NK-92 (cell line): ENCODE measurements around the gene THOC1.
"Not testable (repeated sequence)": the region's sequence is repeated elsewhere in the genome, so short reads cannot be mapped to it uniquely, and the experiment has no call there.

ENCODE experiments used
- DNase-seq: peaks from one replicate; lab custom pipeline; 2025; ENCODE audit not compliant: unreplicated experiment; lab: John Stamatoyannopoulos, UW

THOC1 gene, protein sequence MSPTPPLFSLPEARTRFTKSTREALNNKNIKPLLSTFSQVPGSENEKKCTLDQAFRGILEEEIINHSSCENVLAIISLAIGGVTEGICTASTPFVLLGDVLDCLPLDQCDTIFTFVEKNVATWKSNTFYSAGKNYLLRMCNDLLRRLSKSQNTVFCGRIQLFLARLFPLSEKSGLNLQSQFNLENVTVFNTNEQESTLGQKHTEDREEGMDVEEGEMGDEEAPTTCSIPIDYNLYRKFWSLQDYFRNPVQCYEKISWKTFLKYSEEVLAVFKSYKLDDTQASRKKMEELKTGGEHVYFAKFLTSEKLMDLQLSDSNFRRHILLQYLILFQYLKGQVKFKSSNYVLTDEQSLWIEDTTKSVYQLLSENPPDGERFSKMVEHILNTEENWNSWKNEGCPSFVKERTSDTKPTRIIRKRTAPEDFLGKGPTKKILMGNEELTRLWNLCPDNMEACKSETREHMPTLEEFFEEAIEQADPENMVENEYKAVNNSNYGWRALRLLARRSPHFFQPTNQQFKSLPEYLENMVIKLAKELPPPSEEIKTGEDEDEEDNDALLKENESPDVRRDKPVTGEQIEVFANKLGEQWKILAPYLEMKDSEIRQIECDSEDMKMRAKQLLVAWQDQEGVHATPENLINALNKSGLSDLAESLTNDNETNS

DNA sequence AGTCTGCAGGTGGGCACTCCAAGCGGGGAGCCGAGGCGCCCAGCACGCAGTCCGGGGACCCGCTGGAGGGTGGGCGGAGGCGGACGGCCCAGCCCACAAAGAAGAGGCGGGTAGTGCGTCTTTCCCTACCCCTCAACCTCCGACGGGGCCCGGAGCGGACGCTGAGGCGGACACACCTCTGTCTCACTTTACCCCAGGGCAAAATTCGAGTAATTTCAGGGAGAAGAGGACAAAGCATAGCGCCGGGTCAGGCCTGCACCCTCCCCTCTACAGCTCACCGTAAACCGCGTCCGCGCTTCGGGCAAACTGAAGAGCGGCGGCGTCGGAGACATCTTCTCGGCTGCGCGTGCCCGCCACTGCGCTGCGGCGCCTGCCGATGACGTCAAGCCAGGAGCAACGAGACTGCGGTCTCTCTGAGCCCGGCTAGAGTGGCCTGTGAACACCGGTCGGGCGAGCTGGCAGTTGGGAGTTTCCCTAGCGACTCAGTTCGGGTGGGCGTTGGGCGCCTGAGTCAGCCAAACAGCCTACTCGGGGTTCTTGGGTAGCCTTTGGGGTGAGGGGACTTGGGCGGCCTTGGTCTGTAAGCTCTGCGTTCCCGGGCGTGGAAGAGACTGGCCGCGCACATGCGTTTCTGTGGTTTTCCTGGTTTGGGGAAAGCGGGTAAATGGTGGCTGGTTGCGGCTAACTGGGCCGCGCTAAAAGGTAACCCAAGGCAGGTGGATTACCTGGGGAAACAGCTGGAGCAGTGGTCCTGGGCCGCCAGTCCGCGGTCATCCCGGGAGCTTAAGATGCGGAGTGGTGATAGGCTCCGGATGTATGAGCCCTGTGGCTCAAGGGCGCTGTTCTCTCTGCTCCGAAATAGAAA, at the start of gene THOC1:
Gene THOC1 (minus strand): TSS at position 360 of the 865 bp plus-strand sequence. CDS start 28 bp downstream, at position 332.
- peak; percentile 59 for DNase-seq

DNA sequence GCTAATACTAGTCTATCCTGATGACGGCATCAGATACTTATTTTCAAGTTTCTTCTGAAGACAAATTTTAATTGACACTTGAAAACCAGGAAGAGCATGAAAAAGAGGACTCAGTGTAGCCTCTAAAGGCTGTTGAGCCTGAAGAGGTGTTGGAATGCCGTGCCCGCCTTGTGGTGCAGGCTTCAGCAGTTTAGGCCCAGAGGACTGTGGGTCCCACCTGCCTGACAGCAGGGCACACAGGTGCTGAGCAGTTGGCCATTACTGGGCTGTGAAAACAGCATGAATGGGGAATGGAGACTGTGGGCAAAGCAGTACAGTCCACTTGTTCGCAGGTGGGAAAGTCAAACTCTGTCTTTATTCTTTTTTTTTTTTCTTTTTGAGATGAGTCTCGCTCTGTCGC, 49.8 kb upstream of the THOC1 start:
- no peak for DNase-seq

DNA sequence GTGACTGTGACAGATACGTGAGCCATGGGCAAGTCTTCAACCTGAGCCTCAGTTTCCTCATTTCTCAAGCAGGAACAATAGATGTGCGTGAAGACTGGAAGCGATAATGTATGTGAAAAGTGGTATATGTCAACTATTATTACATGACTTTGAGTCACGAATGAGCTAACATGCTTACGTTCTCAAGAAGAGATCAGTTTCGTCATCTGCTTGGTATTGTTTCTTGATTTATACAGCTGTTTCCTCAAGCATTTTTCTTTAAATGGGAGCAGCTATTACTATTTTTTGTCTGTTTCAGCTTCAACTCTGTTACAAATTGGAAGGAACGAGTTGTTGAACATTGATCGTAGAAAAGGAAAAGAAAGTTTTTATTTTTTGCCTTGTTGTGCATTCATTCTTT, 48.5 kb upstream of the THOC1 start:
- DNase-seq: no peak

DNA sequence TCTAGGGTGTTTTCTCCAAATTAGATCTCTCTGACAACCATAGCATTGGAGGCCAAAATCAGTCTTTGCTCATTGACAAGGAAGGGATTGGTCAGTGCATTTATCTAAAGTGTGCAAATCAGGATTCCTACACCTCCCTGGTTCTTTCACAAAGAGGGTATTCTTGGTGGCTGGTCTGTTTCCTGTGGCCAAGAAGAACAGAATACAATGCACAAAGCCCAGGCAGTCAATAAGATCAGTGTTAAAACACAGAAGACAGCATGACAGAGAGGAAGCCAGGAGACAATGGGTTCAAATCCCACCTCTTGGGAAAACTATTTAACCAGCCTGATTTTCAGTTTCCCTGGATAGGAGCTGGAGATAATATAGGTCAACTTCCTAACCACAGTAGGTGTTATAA, 46.1 kb upstream of the THOC1 start:
- no peak for DNase-seq

DNA sequence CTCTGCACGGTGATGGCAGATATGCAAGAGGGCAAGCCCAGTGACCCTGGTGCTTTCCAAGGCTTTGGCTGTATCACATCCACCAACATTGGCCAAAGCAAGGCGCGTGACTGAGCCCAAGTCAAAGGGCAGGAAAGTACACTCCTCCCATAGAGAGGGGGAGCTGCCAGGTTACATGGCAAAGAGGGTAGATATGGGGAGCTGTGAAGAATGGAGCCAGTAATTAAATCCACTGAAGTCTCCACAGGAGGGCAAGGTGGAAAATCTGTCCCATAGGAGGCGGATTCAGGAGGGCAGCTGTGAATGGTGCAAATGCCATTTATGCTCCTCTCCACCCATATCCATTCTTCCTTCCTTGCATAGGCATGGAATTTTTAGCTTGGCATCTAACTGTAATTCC, 44.6 kb upstream of the THOC1 start:
- no peak for DNase-seq

DNA sequence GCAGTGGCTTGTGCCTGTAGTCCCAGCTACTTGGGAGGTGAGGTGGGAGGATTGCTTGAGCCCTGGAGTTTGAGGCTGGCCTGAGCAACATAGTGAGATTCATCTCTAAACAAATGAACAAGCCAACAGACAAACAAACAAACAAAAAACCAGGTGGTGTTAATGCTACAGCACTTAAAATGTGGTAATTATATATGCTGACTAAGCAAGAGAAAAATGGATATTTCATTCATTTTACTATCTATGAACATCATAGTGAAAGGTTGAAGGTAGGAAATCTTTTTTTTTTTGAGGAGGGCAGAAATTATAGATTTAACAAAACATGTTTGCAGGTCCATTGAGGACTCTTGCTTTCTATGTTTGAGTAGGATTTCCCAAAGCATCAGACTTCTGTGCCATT, 42.2 kb upstream of the THOC1 start:
- DNase-seq: no peak

DNA sequence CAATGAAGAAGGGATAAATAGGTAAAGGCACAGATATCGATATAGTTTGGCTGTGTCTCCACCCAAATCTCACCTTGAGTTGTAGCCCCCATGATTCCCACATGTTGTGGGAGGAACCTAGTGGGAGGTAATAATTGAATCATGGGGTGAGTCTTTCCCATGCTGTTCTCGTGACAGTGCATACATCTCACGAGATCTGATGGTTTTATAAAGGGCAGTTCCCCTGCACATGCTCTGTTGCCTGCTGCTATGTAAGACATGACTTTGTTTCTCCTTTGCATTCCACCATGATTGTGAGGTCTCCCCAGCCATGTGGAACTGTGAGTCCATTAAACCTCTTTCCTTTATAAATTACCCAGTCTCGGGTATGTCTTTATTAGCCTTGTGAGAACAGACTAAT, 40.2 kb upstream of the THOC1 start:
- not testable (repeated sequence) for DNase-seq

DNA sequence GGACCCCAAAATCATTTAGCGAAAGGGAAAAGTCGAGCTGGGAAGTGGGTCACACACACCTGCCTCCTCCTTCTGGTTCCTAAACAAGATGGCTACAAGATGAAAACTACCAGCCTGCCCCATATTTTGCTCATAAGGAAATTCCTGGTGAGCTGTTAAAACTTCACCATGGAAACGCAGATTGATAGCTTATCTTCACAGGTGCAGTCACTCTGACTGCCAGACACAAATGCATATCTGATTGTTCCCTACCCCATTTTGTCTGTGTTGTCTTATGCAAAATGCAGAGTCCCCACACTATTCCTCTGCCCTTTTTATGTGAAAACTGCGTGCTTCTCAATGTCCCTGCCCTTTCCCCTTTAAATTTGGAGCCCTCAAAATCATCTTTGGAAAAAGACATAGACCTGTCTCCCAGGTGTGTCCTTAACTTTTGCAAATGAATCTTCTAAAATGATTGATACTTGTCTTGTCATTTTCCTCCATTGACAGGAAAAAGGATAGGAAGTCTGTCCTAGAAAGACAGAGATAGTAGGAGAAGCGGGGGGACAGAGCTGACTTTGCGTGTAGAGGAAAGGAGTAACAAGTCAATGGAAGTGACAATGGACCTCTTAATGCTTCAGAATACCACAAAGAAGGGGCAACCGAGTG, 38.9 kb upstream of the THOC1 start:
- no peak for DNase-seq

DNA sequence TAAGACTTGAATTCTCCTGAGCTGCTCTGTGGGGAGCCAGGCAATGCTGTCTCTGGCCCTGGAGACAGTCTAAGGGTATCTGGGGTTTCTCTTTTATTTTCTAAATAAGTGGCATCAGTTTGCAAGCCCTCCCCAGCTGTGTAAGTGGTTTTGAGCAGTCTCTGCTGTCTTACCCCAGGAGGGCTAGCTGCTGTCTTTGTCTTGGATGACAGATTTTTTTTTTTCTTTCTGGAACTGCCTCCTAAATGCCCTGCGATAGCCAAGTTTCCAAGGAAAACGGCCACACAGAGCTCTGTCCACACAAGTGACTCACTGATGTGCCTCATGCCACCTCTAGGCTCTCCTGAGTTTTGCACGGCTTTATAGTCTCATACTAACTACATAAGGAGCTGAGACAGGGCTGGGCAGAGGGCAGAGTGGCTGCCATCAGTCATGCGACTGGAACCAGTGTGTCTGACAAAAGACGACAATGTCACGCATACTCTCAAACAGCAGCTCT, 37.2 kb upstream of the THOC1 start:
- no peak for DNase-seq

DNA sequence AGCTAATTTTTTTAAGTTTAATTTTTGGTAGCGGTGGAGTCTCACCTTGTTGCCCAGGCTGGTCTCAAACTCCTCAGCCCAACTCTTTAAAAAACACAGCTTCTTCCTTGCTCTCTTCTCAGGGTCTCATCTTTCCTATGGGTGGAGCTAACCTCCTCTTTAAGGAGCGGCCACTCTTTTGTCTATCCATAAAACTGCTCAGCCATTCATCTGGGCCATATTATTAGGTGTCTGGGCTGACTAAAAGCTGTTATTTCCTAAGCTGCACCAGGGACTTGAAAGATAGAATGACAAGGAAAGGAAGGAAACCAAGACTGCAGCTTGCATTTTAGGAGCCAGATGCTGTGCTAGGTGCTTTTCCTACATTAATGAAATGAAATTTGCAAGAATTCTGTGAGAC, 35.8 kb upstream of the THOC1 start:
- DNase-seq: no peak

DNA sequence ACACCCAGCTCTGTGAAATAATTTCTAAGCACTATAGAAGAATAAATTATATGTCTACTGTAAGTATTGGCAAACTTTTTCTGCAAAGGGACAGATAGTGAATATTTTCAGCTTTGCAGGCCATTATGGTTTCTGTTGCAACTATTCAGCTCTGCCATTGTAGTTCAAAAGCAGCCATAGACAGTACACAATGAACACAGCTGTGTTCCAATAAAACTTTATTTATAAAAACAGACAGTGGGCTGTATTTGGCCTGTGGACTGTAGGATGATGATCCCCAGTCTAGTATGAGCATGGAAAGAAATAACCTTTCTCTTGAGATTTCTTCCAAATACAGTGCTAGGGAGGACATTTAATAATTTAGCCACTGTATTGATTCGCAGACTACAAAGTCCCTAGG, 35.2 kb upstream of the THOC1 start:
- no peak for DNase-seq

DNA sequence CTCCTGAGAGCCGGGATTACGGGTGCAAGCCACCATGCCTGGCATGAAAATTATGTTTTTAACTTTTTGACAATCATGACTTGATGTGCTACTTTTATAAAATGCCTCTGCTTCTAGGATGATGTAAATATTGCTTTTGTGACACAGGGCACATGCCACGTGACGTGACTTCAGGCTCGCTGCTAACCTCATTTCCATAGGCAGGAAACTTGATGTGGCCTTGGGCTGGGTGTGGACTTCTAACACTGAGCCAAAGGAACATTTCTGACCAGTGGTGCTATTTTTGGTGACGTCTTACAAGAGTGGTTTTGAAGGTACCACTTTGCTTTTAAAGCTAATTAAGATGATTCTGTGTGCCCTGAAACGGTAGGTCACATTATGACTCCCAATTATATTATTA, 34.2 kb upstream of the THOC1 start:
- no peak for DNase-seq

DNA sequence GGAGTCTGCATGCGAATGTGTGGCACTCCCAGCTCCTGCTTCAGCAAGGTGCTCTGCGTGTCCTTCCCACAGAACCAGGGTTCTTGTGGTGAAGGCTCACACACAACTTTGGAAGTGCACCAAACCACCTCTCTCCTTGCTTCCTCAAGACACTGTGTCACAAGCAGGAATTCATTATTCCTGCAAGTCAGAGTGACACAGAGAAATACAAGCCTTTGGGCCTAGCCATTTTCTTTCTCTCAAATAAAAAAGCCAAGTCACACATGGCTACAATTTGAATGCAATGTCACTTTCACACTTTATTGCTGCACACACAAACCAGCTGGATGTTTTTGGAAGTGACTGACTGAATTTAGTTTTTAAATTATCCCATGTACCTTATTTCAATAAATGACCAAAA, 30.1 kb upstream of the THOC1 start:
- no peak for DNase-seq

DNA sequence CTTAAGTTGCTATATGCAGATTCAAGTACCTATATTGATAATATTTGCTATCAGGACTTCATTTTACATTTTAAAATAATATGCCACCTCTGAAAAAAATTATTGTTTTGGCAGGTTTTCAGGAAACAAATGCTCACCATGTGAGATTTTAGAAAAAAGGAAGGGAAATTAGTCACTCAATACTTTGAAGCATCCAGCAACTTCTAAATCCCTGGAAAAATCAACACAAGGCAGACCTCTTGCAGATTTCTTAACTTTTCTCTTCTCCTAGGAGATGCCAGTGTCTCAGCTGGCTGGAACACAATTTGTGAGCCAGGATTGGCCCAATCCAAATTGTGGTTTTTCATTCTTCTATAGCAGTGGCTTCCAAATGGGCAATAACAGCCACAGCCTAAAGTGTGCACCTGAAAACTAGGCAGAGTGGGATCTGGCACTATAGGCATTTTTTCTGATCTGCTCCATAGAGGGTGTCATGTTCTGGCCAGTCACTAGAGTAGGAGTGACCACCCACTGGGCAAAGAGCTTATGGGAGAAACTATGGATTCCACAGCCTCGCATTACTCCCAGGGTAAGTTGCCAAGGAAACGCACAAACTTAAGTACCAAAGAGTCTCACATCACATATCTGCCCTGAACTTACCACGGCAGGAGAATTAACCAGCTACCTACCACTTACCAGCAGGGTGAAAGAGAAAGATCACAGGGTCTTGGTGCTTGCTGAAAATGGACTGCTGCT, 28.1 kb upstream of the THOC1 start:
- DNase-seq: no peak

DNA sequence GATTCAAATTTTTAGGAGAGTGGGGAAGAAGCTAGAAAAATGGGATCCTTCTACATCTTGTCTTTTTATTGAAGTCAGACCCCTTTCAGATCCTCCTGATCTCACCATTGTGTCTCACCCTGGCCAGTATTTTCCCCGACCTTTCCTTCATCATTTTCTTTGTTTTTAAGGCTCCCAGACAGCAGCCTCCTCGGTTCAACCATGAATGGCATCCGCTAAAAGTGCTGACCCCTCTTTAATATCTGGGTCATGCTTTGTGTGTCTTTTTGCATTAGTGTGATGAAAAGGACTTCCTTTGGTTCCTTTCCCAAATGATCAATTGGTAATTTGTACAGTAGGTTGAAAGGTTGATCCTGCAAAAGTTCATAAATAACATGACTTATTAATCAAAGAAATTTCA, 26.7 kb upstream of the THOC1 start:
- DNase-seq: no peak

DNA sequence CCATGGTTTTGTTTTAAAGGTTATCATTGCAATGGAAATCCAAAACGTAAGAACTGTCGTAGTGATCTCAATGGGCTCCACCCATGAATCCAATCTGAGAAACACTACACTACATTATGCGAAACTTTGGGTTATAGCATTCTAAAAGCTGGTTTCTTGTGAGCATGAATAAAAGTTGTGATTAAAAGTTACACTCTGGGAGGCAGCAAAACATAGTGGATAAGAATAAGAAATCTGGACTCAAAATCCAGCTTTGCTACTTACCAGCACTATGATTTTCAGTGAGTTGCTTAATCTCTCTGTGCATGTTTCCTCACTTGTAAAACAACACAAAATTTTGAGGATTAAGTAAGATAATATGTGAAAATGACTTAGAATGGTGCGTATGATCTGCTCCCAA, 25.7 kb upstream of the THOC1 start:
- no peak for DNase-seq

DNA sequence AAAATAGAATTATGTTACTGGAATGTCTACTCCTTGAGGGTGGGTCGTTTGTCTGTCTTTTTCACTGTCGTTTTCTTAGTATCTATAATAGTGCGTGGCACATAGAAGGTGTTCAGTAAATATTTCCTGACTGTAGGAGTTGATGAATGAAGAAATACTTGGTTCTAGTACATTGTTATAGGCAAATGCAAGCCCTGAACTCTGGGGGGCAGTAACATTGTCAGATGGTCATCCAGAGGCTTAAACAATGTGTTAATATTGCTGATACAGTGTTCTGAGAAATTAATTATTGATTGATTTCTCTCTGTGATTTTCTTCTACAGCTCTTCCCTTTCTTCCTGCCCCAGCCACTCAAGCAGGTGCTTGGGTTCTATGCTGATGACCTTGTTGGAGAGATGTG, 24.4 kb upstream of the THOC1 start:
- DNase-seq: no peak

DNA sequence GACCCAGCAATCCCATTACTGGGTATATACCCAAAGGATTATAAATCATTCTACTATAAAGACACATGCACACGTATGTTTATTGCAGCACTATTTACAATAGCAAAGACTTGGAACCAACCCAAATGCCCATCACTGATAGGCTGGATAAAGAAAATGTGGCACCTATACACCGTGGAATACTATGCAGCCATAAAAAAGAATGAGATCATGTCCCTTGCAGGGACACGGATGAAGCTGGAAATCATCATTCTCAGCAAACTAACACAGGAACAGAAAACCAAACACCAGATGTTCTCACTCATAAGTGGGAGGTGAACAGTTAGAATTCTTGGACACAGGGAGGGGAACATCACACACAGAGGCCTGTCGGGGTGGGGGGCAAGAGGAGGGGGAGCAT, 22.1 kb upstream of the THOC1 start:
- DNase-seq: not testable (repeated sequence)

DNA sequence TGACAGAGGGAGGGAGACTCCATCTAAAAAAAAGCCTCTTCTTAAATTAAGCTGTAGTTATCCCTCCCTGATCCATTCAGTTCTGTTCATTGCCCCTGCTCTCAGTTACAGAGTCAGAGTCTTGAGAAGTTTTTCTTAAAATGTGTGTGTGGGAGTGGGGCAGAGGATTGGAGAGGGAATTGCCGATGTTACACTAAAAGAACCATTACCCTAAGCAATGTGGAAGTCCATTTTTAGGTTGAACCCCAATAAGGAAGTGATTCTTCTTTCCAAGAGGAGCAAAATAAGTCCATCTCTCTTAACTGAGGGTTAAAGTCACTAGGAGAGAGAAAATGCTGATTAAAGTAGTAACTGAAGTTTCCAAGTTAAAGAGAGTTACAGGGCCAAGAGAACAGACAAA, 21.2 kb upstream of the THOC1 start:
- no peak for DNase-seq

DNA sequence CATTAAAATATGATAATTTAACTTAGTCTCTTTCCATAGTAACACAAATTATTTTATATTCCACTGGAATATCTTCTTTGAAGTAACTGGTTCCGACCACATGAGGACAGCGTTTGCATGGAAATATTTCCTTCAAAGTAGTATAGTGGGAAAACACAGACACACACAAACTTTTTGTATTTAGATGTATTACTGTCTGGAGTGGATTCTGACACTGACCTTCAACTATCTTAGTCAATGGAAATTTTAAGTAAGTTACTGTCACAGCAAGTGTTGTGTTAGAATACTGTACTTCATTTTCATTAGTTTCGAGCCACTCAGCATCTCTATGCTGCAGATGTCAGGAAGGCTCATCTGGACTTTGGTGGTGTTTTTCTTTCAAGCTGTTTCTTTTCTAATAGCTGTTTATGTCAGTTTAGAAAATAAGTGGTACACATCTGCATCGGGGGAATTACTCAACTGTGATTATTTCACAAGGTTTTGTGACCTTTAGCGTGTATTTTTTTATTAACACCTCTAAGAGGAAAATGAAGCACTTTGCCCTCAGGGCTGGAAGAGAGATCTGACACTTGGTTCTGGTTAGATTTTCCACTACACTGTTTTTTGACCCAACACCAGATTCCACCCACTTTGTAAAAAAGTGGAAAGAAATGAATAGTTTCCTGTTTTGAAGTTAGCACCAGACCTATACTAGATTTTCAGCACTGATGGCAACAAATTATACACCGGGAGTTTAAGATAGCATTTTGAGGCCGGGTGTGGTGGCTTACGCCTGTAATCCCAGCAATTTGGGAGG, 18.9 kb upstream of the THOC1 start:
- DNase-seq: no peak
